Heart right ventricle (tissue), 16 donors: Measurements from ENCODE around the gene IL16. TPM values are rescaled to one million over a fixed set of nuclear protein-coding genes. Genes with fewer than 3 reads are reported as not detected.
A peak's percentile ranks its signal among the peaks of the same experiment; 100 is the strongest.

Experiments used
- ATAC-seq, 8 donors: fragments of 200-7000 bp; cut with Tn5 transposase; one replicate each; pipeline ENCODE4 v1.9.1; 2020; ENCODE audit warnings: mild to moderate bottlenecking in 8 of 8, moderate library complexity in 8 of 8, moderate number of reproducible peaks in 1 of 8
- DNase-seq, 2 donors: peaks; one replicate each; pipeline ENCODE4 v3.0.0-alpha.2; 2020
- H3K27ac ChIP-seq, 10 donors: fragments of 200-600 bp; sonication (generic) in 2 of 10; one replicate each; pipeline versions ENCODE4 v1.5.0 to v1.8.0; 2020 to 2022; ENCODE audit warnings: mild to moderate bottlenecking in 3 of 10
- H3K27me3 ChIP-seq, 7 donors: fragments of 200-600 bp; one replicate each; pipeline ENCODE4 v1.8.0; 2021 to 2022; ENCODE audit warnings: mild to moderate bottlenecking in 2 of 7
- H3K36me3 ChIP-seq, 9 donors: fragments of 200-600 bp; sonication (generic) in 1 of 9; one replicate each; pipeline versions ENCODE4 v1.5.0 to v1.8.0; 2020 to 2022; ENCODE audit warnings: mild to moderate bottlenecking in 2 of 9
- H3K4me1 ChIP-seq, 9 donors: fragments of 200-600 bp; sonication (generic) in 1 of 9; one replicate each; pipeline versions ENCODE4 v1.5.0 to v1.8.0; 2020 to 2022; ENCODE audit warnings: mild to moderate bottlenecking in 4 of 9
- H3K4me3 ChIP-seq, 10 donors: fragments of 200-600 bp; sonication (generic) in 2 of 10; one replicate each; pipeline versions ENCODE4 v1.5.0 to v1.8.0; 2020 to 2022; ENCODE audit warnings: mild to moderate bottlenecking in 7 of 10, moderate library complexity in 2 of 10
- H3K9me3 ChIP-seq, 11 donors: fragments of 200-600 bp in 10 of 11; sonication (generic) in 2 of 11; one replicate each; pipeline versions ENCODE4 v1.5.0 to v1.8.0; 2013 to 2022; ENCODE audit warnings: mild to moderate bottlenecking in 2 of 11, control low read depth in 1 of 11, moderate library complexity in 1 of 11
- WGBS, 2 donors: extraction: QIAGEN DNeasy Blood & Tissue Kit; methylation state at CpG; one replicate each; pipeline ENCODE4 v1.1.7; 2013; ENCODE audit warnings: inconsistent platforms in 1 of 2; 5-methylcytosine and 5-hydroxymethylcytosine counted together
- intact Hi-C, 10 donors: fragments of 100-400 bp; cut with DNase I; formaldehyde crosslinking; loops; one replicate each; pipeline versions ENCODE4 v1.11.1 to v1.14.2; 2022
- polyA plus RNA-seq, 2 donors: library from polyadenylated mRNA; stranded (reverse); fragments of 200-250 nt; gene quantifications; one replicate each; pipeline ENCODE4 v1.2.3, GENCODE V29; 2013
- total RNA-seq, 10 donors: library from RNA; stranded (reverse); fragmentation: NEBNext Ultra II Directional in 3 of 10; extraction: Animal tissue kit (Norgen Biotek cat#: 25700) in 3 of 10; gene quantifications; one replicate each; pipeline versions ENCODE4 v1.2.1 to v1.2.4, GENCODE V29; 2021 to 2023
- TF ChIP-seq, protein P1 (sequence below), 9 donors: fragments of 200-600 bp; sonication (generic) in 2 of 9; IDR thresholded peaks; one replicate each; pipeline versions ENCODE4 v1.5.0 to v1.8.0; 2021 to 2022; ENCODE audit warnings: antibody characterized with exemption in 9 of 9, mild to moderate bottlenecking in 5 of 9, moderate library complexity in 1 of 9
- donor health status: Arrhythmogenic right ventricular cardiomyopathy.
- donor health status: ischemic (EF 13 %, LVEDD 7.1; RV severe dilation, severe dysfunction).
- donor health status: healthy with polysubstance abuse.
- donor health status: DM: no; HTN: yes; CAD: no.
- donor health status: DM: no; HTN: no; CAD: no.
- donor health status: ischemic (EF 25% LVEDD 6.9; RV normal size, moderate dysfunction).
- donor health status: ischemic (EF 25% LVEDD 5.7; RV mildly dilated, moderate dysfunction).
- donor health status: healthy.
- donor health status: DM: yes; HTN: yes; CAD: no.
- donor health status: Ischemic cardiomyopathy.
- donor health status: ischemic (EF 35%, LVEDD 5.7; RV mildly dilated, moderate dysfunction).
- donor health status: nonischemic (EF 11% LVEDD 7.7; RV severe dilation, severe dysfunction).
- donor health status: DM: yes; HTN: yes; CAD: no.
- donor health status: PGD.
- donor health status: ischemic (EF 29% LVEDD 5.4; RV normal size, mild dysfunction).
- donor health status: nonischemic (EF 23%, LVEDD 6.1; RV moderate dilation, normal function).

Gene IL16
- total and polyA plus RNA-seq, 12 donors, result 3.3 to 13.1 (median 4.2) TPM

DNA sequence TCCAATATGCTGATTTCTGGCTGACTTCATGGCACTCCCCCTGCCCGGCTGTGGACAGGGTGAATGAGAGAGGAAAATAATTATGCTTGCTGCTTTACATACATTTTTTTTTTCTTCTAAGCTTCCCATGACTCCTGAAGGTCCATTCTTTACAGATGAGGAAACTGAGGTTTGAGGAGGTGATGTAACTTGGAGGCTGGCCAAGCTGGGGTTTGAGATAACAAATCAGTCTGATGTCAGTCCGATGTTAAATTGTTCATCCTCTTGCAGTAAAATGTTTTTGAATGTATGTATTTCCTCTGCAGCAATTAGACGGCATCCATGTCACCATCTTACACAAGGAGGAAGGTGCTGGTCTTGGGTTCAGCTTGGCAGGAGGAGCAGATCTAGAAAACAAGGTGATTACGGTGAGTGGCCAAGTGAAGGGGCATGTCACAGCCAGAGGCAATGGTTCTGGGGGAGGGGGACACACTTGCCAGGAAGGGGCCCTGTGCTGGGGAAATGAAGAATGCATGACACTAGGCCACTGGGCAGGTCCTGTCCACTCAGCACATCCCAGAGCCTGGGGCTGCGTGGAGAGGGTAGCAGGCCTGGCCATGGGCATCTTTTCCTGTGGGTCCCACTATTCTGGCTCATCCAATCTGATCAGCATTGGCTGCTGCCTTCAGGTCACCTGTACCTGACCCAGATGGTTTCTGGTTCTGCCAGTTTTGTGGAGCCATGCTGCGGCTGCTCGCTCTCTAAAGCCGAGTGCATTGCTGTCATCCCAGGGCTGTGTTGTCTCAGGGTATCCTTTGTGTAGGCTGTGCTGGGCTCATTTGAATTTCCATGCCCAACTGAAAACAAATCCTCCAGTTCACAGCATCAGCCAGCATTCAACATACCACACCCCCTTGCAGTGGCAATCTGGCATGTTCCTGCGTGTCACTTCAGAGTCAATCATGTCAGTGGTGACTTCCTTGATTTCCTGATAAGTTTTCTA, 106.9 kb downstream of the IL16 start:
- TF ChIP-seq, protein P1, sequence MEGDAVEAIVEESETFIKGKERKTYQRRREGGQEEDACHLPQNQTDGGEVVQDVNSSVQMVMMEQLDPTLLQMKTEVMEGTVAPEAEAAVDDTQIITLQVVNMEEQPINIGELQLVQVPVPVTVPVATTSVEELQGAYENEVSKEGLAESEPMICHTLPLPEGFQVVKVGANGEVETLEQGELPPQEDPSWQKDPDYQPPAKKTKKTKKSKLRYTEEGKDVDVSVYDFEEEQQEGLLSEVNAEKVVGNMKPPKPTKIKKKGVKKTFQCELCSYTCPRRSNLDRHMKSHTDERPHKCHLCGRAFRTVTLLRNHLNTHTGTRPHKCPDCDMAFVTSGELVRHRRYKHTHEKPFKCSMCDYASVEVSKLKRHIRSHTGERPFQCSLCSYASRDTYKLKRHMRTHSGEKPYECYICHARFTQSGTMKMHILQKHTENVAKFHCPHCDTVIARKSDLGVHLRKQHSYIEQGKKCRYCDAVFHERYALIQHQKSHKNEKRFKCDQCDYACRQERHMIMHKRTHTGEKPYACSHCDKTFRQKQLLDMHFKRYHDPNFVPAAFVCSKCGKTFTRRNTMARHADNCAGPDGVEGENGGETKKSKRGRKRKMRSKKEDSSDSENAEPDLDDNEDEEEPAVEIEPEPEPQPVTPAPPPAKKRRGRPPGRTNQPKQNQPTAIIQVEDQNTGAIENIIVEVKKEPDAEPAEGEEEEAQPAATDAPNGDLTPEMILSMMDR (IDR thresholded peaks at IDR 0.05), result no peak
- DNase-seq (no peak), ATAC-seq (no peak)
- H3K9me3 ChIP-seq, result no peaks in the 10 kb centered on the region
- no peak overlapping the region for H3K4me3 ChIP-seq
- 75 to 76% methylated on average over 9 of the region's 9 CpGs for WGBS, 2 donors
- peaks cover 0 to 93% (median 0%) of the 10 kb centered on the region in 9 donors for H3K36me3 ChIP-seq
- intact Hi-C loops, result no loop called here
- peaks cover 0 to 67% (median 9%) of the 10 kb centered on the region in 9 donors for H3K4me1 ChIP-seq
- H3K27me3 ChIP-seq, result peaks cover 0 to 3% (median 0%) of the 10 kb centered on the region in 7 donors
- H3K27ac ChIP-seq, result peak overlapping the region in 8 of 10 donors; percentile 33 to 92 (median 48)

DNA sequence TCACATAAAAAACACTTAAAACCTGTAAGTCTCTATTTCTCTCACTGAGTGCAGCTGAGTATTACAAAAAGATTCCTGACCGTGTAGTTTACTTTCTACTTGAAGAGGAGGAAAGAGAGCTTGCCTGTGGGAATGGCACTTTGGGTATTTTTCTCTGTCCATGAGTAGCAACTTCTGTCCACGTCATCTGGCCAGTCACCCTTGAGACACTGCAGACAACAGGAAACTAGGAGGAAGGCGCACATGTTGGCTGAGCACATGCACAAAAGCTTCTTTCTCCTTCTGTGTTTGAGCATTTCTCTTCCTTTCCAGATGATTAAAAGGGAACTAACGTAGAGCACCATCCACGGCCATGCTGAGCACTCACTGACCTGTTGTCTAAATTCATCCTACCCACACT, 107.5 kb downstream of the IL16 start:
- peak in 7 of 8 donors; percentile 36 to 68 (median 62) for ATAC-seq
- no peaks in the 10 kb centered on the region for H3K9me3 ChIP-seq
- H3K27ac ChIP-seq, result peak overlapping the region in 8 of 10 donors; percentile 13 to 92 (median 48)
- intact Hi-C loops, result no loop called here
- TF ChIP-seq, protein P1 (IDR thresholded peaks at IDR 0.05), result no peak
- H3K4me3 ChIP-seq, result no peak overlapping the region
- peaks cover 0 to 3% (median 0%) of the 10 kb centered on the region in 7 donors for H3K27me3 ChIP-seq
- H3K36me3 ChIP-seq, result peaks cover 0 to 100% (median under 1%) of the 10 kb centered on the region in 9 donors
- peak in 1 of 2 donors; percentile 42 for DNase-seq
- 53 to 66% methylated on average over 5 of the region's 5 CpGs for WGBS, 2 donors
- peaks cover 0 to 60% (median 6%) of the 10 kb centered on the region in 9 donors for H3K4me1 ChIP-seq

DNA sequence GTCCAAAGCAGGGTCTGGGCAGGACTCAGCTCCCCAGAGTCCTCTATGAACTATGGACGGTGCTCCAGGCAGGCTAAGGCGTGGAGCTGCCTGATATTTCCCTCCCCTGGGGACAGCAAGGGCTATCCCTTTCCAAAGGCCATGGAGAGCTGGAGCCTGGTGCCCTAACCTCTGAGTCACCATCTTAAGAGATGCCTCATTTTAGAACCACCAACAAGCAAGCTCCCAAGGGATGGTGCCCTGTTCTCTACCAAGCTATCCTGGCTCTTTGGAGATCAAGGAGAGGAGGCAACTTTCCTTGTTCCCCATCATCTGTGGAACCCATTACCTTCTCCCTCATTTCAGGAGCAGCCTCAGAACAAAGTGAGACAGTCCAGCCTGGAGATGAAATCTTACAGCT, 111.6 kb downstream of the IL16 start:
- H3K27me3 ChIP-seq, result no peaks in the 10 kb centered on the region
- 59 to 70% methylated on average over 2 of the region's 2 CpGs for WGBS, 2 donors
- ATAC-seq (peak in 1 of 8 donors; percentile 15), DNase-seq (no peak)
- peaks cover 0 to 62% (median 13%) of the 10 kb centered on the region in 9 donors for H3K4me1 ChIP-seq
- TF ChIP-seq, protein P1 (IDR thresholded peaks at IDR 0.05), result no peak
- H3K4me3 ChIP-seq, result no peak overlapping the region
- H3K36me3 ChIP-seq, result peaks cover 0 to 89% (median 8%) of the 10 kb centered on the region in 9 donors
- intact Hi-C loops, result no loop called here
- no peak overlapping the region for H3K27ac ChIP-seq
- no peaks in the 10 kb centered on the region for H3K9me3 ChIP-seq

DNA sequence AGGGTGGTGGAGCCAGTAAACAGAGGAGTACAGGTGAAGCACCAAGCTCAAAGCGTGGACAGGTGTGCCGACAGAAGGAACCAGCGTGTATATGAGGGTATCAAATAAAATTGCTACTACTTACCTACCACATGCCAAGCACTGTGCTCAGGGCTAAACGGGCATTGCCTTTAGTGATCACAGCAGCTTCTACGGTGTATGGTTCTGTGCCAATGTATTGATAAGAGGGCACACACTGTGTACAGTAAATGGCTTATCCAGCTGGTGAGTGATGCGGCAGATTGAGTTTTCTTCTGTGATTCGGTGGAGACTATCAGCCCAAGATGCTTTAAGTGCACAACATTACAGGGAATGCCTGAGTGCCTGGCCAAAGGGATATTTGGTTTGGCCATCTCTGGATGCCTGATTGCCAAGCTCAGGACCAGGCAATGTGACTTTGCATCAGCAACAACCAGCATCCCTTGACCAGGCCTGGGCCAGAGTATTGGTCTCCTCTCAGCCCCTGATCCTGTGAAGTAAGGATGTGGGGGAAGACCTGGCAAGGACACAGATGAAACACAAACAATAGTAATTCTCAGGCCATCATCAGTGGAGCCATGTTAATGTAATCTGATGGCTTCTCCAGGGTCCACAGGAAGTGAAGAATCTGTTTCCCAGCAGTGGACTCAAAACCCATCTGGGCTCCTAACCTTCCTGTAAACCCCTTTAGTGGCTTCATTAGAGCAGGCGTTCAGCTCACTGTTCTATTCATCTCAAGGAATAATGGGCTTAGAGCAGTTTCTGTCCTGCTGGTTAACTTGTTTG, 113.2 kb downstream of the IL16 start:
- DNase-seq (no peak), ATAC-seq (peak in 2 of 8 donors; percentile 9 to 28)
- WGBS, 2 donors, result 86 to 87% methylated on average over 8 of the region's 8 CpGs
- peak overlapping the region in 2 of 10 donors; percentile 41 to 89 for H3K27ac ChIP-seq
- TF ChIP-seq, protein P1 (IDR thresholded peaks at IDR 0.05), result no peak
- no peak overlapping the region for H3K4me3 ChIP-seq
- no peaks in the 10 kb centered on the region for H3K9me3 ChIP-seq
- intact Hi-C loops, result no loop called here
- no peaks in the 10 kb centered on the region for H3K27me3 ChIP-seq
- peaks cover 0 to 52% (median 8%) of the 10 kb centered on the region in 9 donors for H3K4me1 ChIP-seq
- H3K36me3 ChIP-seq, result peaks cover 0 to 82% (median 8%) of the 10 kb centered on the region in 9 donors
